HG03039 (cell line): ENCODE results near the gene PLCH2.

Experiments used
- ATAC-seq: cut with Tn5 transposase; IDR thresholded peaks from one replicate; pipeline ENCODE4 v1.9.1; 2021; ENCODE audit warnings: mild to moderate bottlenecking, moderate library complexity; ENCODE audit not compliant: unreplicated experiment

Gene PLCH2

DNA sequence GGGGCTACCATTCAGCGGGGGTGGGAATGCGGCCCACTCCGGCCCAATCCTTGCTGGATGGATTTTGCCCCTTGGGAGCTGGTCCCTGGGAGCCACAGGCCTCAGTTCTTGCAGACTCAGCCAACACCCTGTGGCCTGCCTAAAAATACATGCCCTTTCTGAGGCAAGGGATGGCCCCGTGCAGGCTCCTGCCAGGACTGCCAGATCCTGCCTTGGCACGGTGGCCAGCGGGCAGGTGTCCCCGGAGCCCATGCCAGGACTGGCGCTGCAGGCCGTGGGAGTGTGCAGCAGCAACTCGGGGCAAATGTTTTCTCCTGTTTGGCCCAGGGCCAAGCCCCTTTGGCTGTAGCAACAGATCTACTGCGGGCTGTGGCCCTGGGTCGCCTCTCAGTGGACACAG is 51.9 kb downstream of the PLCH2 start:
- ATAC-seq = no peak

DNA sequence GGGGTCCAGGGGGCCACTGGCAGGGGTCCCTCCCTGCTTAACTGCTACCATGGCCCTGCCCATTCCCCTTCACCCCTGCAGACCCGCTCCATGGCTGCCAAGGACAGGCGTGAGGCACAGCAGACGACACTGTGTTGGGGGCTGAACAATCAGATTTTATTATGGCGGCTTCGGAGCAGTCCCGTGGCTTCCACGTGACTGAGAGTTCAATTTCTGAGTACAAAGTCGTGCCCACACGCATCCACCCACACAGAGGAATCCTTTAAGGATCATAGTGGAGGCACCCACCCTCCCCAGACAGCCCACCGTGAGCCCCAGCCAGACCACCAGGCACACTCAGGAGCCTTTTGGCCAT is 52.5 kb downstream of the PLCH2 start:
- no peak for ATAC-seq

DNA sequence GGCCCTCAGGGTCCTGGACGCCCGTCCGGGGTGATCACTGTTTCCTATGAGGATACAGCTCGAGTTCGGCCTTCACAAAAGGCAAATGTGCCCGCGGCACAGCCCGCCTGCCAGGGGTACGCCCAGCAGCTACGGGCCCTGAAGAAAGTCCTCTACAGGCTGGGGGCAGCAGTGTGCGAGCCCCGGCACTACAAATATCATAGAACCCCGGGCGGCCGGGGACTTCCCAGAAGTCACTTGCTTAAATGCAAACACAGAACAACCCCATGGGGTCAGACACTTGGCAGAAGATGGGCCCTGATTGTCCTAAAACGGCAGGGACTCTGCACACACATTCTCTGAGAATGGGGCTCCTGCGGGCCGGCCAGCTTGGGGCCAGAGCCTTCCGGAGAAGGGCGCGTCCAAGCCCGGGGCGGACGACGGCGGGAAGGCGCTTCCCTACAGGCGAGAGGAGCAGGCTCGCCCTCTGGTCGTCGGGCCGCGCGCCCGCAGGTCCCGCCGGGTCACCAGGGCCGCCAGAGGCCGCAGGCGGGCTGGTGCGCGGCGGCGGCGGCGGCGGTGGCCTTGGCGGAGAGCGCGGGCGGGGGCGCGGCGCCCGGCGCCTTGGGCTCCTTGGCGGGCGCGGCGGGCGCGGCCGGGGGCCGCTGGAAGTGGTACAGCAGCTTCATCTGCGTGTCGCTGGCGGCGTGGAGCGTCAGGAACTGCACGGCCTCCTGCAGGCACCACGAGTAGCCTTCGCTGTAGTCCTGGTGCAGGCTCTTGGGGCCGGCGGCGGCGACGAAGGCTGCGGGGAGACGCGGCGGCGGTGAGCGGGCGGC is 53.1 kb downstream of the PLCH2 start:
- ATAC-seq = no peak

DNA sequence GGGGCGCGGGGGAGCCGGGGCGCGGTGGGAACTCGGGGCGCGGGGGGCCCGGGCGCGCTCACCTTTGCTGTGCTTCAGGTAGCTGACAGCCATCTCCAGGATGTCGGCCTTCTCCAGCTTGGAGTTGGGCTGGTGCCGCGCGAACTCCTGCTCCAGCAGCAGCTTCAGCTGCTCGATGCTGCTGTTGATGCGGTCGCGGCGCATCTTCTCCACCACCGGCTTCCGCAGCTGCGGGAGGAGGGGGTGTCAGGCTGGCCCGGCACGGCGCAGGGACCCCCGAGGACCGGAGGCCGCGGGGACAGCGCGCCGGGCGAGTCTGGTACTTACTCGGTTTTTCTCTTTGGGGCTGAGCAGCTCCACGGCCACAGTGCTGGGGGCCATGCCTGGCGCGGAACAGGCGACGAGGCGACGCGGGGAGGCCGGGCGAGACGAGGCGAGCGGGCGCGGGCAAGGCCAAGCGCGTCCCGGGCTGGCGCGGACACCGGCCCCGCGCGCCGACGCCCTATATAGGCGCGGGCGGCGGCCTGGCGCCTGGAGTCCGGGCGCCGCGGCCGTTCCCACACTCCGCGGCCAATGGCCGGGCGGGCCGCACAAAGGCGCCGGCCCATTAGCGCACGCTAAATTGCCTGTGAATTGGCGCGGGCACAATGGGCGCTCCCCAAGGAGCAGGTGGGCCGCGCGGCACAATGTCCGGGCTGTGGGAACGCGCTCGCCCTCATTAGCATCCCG is 53.9 kb downstream of the PLCH2 start, which contains the start of gene HES5:
HES5 (minus strand) TSS at position 480 of the 729 bp plus-strand sequence; CDS start at position 381, 99 bp downstream.
- ATAC-seq = no peak

DNA sequence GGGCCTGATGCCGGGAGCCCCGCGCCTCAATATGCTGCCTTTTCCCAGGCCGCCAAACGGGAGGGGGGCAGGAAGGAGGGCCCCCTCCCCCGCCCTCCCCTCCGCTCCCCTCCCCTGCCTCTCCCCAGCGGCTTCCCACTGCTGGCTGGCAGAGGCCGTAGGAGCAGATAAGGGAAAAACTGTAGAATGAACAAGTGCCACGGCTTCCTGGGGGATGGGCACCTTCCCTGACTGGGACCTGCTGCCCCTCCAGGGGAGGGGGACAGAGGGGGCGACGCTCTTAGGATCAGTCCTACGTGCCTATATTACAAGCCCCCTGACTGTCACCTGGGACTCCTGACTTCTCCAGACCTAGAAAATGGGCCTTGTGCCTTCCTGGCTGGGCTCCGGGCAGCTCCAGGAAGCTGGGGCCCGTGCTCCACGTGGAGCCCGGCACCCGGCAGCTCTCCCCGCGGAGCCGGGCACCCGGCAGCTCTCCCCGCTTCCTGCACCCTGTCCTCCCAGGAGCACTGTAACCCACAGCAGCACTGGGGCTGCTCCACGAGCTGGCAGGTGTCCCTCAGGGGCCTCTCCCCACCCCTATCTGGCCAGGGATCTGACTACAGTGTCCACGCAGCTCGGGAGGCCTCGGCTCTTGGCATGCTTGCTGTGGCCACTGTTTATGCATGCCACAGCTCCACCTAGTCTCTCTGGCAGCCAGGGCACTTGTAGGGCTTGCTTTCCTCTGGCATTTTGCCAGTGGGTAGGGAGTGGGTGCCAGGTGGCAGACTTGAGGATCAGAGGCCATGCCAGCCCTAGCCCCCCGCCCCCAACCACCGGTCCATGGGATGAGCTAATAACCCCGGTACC is 54.6 kb downstream of the PLCH2 start:
- no peak for ATAC-seq

GRCh38 chr1:2532485-2533160 is 56.5 kb downstream of the PLCH2 start:
- no peak for ATAC-seq

- no peak for ATAC-seq
Measured at GRCh38 chr1:2533365-2533764, 57.3 kb downstream of the PLCH2 start.

DNA sequence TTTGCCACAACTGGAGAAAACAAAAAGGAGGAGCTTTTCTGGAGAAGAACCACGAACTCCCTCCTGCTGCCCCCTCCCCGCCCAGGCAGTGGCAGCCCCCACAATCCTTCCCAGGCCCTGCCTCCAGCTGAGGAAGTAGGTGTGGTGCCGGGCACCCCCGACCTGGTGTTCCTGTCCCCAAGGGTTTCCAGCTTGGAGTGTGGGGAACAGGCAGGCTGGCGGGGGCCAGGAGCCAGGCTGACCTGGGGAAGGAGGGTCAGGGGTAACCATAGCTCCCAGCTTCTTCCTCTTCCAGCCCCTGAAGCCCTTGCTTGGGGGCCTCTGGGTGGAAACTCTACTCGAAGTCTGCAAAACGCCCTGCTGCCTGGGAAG is 58.2 kb downstream of the PLCH2 start:
- ATAC-seq = no peak

DNA sequence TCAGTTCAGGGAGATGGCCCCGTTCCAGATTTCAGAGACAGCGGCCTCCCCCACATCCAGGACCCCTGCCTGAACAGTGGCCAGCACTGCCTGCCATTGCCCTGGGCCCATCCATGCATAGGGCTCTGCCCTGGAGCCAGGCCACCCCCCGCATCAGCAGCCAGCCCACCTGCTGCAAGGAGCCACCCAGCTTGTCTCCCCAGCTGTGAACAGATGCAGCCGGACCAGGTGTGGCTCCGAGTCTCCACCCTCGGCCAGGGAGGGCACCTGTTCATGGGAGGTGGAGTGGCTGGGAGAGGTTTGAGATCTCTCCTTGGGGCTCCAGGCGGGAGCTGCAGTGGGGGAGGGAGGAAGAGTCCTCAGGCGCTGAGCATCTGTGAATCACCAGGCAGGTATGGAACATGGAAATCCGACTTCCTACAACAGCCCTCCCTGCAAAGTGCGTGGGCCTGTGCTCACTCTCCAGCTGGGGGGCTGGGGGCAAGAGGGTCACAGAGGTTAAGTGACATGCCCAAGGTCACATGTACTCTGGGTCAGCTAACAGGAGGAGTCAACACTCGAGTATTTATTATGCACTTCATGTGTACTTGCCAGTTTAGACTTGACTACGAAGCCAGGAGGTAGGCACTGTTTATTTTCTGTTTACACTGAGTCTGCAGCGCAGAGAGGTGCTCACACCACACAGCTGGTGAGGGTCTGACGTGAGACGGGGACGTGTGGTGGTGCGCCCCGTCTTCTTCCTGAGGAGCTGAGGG is 58.8 kb downstream of the PLCH2 start:
- no peak for ATAC-seq

GRCh38 chr1:2535455-2535854 is 59.4 kb downstream of the PLCH2 start:
- no peak for ATAC-seq

DNA sequence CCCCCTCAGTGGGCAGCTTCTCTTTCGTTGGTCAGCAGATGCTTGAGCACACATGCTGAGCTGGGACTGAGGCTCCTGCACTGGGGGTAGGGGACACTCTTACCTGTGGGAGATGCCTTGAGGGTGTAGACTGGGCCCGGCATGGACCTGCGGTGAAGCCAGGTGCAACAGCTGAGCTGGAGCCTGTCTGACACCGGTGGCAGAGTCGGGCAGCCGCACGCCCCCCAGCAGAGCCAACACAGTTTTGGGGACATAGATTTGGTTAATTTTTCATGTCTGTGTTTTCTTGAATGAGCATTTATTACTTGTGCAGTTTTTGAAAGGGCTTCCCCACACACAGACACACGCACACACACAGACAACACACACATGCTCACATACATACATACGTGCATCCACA is 59.9 kb downstream of the PLCH2 start:
- ATAC-seq = no peak

GRCh38 chr1:2537784-2538115 is 61.7 kb downstream of the PLCH2 start:
- ATAC-seq = no peak

GRCh38 chr1:2538376-2538775 is 62.3 kb downstream of the PLCH2 start:
- ATAC-seq = no peak

GRCh38 chr1:2538872-2539271 is 62.8 kb downstream of the PLCH2 start:
- no peak for ATAC-seq

- no peak for ATAC-seq
Measured at GRCh38 chr1:2539312-2539907, 63.3 kb downstream of the PLCH2 start.

GRCh38 chr1:2540816-2541492 is 64.9 kb downstream of the PLCH2 start:
- no peak for ATAC-seq

- ATAC-seq = no peak
Measured at GRCh38 chr1:2541619-2542245, 65.6 kb downstream of the PLCH2 start.

GRCh38 chr1:2542246-2542915 is 66.3 kb downstream of the PLCH2 start:
- ATAC-seq = no peak
